ENCODE measurements around the gene TTC28.

The TTC28 gene

GRCh38 chr22:28346308-28346707, 333.3 kb downstream of the TTC28 start:
- no peak for DNase-seq

GRCh38 chr22:28344918-28345703, 334.5 kb downstream of the TTC28 start:
- no peak for DNase-seq

GRCh38 chr22:28341001-28341400, 338.6 kb downstream of the TTC28 start:
- DNase-seq: no peak

GRCh38 chr22:28333088-28333487, 346.6 kb downstream of the TTC28 start:
- no peak for DNase-seq

- no peak for DNase-seq
These were observed 347.2 kb downstream of the TTC28 start for GRCh38 chr22:28332410-28332809.

- DNase-seq: no peak
These were observed 347.9 kb downstream of the TTC28 start for GRCh38 chr22:28331695-28332094.

- no peak for DNase-seq
These were observed 350.2 kb downstream of the TTC28 start for GRCh38 chr22:28329186-28330073.

GRCh38 chr22:28328756-28329155, 350.9 kb downstream of the TTC28 start:
- no peak for DNase-seq

- DNase-seq: no peak
These were observed 363.6 kb downstream of the TTC28 start for GRCh38 chr22:28316014-28316413.

GRCh38 chr22:28314959-28315358, 364.7 kb downstream of the TTC28 start:
- DNase-seq: no peak

- DNase-seq: no peak
These were observed 369.3 kb downstream of the TTC28 start for GRCh38 chr22:28310299-28310698.

- DNase-seq: no peak
These were observed 379.9 kb downstream of the TTC28 start for GRCh38 chr22:28299753-28300152.

GRCh38 chr22:28299309-28299708, 380.3 kb downstream of the TTC28 start:
- DNase-seq: no peak

- no peak for DNase-seq
These were observed 382.1 kb downstream of the TTC28 start for GRCh38 chr22:28297504-28297903.

GRCh38 chr22:28296452-28296851, 383.2 kb downstream of the TTC28 start:
- no peak for DNase-seq

GRCh38 chr22:28283068-28283654, 396.5 kb downstream of the TTC28 start:
- no peak for DNase-seq

- DNase-seq: no peak
These were observed 397.1 kb downstream of the TTC28 start for GRCh38 chr22:28282405-28283067.

- no peak for DNase-seq
These were observed 399.8 kb downstream of the TTC28 start for GRCh38 chr22:28279888-28280287.

GRCh38 chr22:28269277-28269676, 410.4 kb downstream of the TTC28 start:
- no peak for DNase-seq

GRCh38 chr22:28268850-28269249, 410.8 kb downstream of the TTC28 start:
- DNase-seq: no peak

GRCh38 chr22:28268171-28268570, 411.5 kb downstream of the TTC28 start:
- DNase-seq: no peak

GRCh38 chr22:28260619-28261018, 419.0 kb downstream of the TTC28 start:
- no peak for DNase-seq

GRCh38 chr22:28259774-28260312, 419.8 kb downstream of the TTC28 start:
- DNase-seq: no peak
